A549 (cell line): ENCODE results near the gene AFF3. TPM values are rescaled to one million over a fixed set of nuclear protein-coding genes. Genes with fewer than 3 reads are reported as not detected.

ENCODE experiments used
- ATAC-seq, 2 experiments: fragments of 200-7000 bp in 1 of 2; fragments of >200 bp in 1 of 2; cut with Nextera tagmentation in 1 of 2; cut with Tn5 transposase in 1 of 2; 3 replicates each; pipeline versions ENCODE4 v1.8.0 to v1.9.1; 2018 to 2020; ENCODE audit warnings: mild to moderate bottlenecking in 1 of 2, moderate library complexity in 1 of 2
- CTCF ChIA-PET: fragments of 300-600 bp; sonication (Branson Sonifier 250); formaldehyde crosslinking; extraction: SDS; loops from one replicate; lab custom pipeline; 2021; ENCODE audit warnings: antibody characterized with exemption, inconsistent platforms; lab: Yijun Ruan, JAX
- POLR2A ChIA-PET: fragments of 350-600 bp; formaldehyde crosslinking; extraction: SDS; loops from one replicate; lab custom pipeline; 2021; ENCODE audit warnings: antibody characterized with exemption, inconsistent platforms; lab: Yijun Ruan, JAX
- DNase-seq, 2 experiments: peaks; one replicate each; pipeline versions ENCODE4 v3.0.0 to v3.0.0-alpha.2; 2011 to 2016; ENCODE audit warnings: low read depth in 1 of 2, low spot score in 1 of 2
- FAIRE-seq: peaks from 2 replicates; lab custom pipeline; 2011; peaks lifted over from hg19 to GRCh38; lab: Jason Lieb, UNC
- H3K27ac ChIP-seq, 2 experiments: fragments of >200 bp; sonication (Bioruptor Twin); formaldehyde crosslinking; 3 replicates each; pipeline ENCODE4 v1.5.1; 2016 to 2017
- H3K4me1 ChIP-seq: fragments of >200 bp; sonication (Bioruptor Twin); formaldehyde crosslinking; 3 replicates; pipeline ENCODE4 v1.6.1; 2016
- H3K4me2 ChIP-seq: fragments of >200 bp; sonication (Bioruptor Twin); formaldehyde crosslinking; 3 replicates; pipeline ENCODE4 v1.6.1; 2016
- H3K4me3 ChIP-seq: fragments of >200 bp; sonication (Bioruptor Twin); formaldehyde crosslinking; 3 replicates; pipeline ENCODE4 v1.5.1; 2016
- H3K9me3 ChIP-seq: fragments of >200 bp; sonication (Bioruptor Twin); formaldehyde crosslinking; 3 replicates; pipeline ENCODE4 v1.6.1; 2016
- CBX2 ChIP-seq: fragments of 200-600 bp; sonication (generic); IDR thresholded peaks from 2 replicates; pipeline ENCODE4 v1.6.1; 2016; ENCODE audit warnings: low read depth, mild to moderate bottlenecking, borderline replicate concordance
- CBX8 ChIP-seq: fragments of 200-600 bp; sonication (generic); IDR thresholded peaks from 2 replicates; pipeline ENCODE4 v1.6.1; 2016
- CEBPB ChIP-seq, 2 experiments: fragments of >200 bp in 1 of 2; sonication (Bioruptor Twin) in 1 of 2; formaldehyde crosslinking in 1 of 2; IDR thresholded peaks; 2 replicates each; pipeline ENCODE4 v1.6.1; 2012 to 2016
- EHF ChIP-seq: fragments of 250-450 bp; sonication (Bioruptor Pico); IDR thresholded peaks from 2 replicates; pipeline ENCODE4 v1.5.0; 2020; ENCODE audit warnings: mild to moderate bottlenecking
- ESRRA ChIP-seq: fragments of 150-350 bp; IDR thresholded peaks from 2 replicates; pipeline ENCODE4 v1.6.1; 2014; ENCODE audit warnings: mild to moderate bottlenecking, low read length, borderline replicate concordance
- FOSB ChIP-seq: fragments of 250-450 bp; sonication (Bioruptor Pico); IDR thresholded peaks from 2 replicates; pipeline ENCODE4 v1.5.0; 2020; ENCODE audit warnings: mild to moderate bottlenecking, moderate library complexity
- FOSL2 ChIP-seq, 2 experiments: fragments of 450-650 bp in 1 of 2; fragments of >200 bp in 1 of 2; sonication (Bioruptor Twin) in 1 of 2; formaldehyde crosslinking; IDR thresholded peaks; 2 replicates each; pipeline versions ENCODE4 v1.5.0 to v1.6.1; 2016 to 2020; ENCODE audit warnings: mild to moderate bottlenecking in 1 of 2, moderate library complexity in 1 of 2
- FOXS1 ChIP-seq: fragments of 250-450 bp; sonication (Bioruptor Pico); IDR thresholded peaks from 2 replicates; pipeline ENCODE4 v1.5.0; 2020; ENCODE audit warnings: mild to moderate bottlenecking, moderate library complexity
- GATA3 ChIP-seq: IDR thresholded peaks from 2 replicates; pipeline ENCODE4 v1.6.1; 2012; ENCODE audit warnings: borderline replicate concordance
- HDAC2 ChIP-seq: fragments of 200-600 bp; sonication (generic); IDR thresholded peaks from 2 replicates; pipeline ENCODE4 v1.6.1; 2016
- HEYL ChIP-seq: fragments of 250-450 bp; sonication (Bioruptor Pico); IDR thresholded peaks from 2 replicates; pipeline ENCODE4 v1.8.0; 2021; ENCODE audit warnings: mild to moderate bottlenecking, moderate library complexity
- HMGXB4 ChIP-seq: fragments of 250-450 bp; sonication (Bioruptor Pico); IDR thresholded peaks from 2 replicates; pipeline ENCODE4 v1.5.0; 2021; ENCODE audit warnings: mild to moderate bottlenecking, moderate library complexity, borderline replicate concordance
- HOXA7 ChIP-seq: fragments of 250-450 bp; sonication (Bioruptor Pico); IDR thresholded peaks from 2 replicates; pipeline ENCODE4 v1.5.0; 2020; ENCODE audit warnings: mild to moderate bottlenecking, moderate library complexity
- HOXB13 ChIP-seq: fragments of 250-450 bp; sonication (Bioruptor Pico); IDR thresholded peaks from 2 replicates; pipeline ENCODE4 v1.5.0; 2020; ENCODE audit warnings: low read depth, mild to moderate bottlenecking, moderate library complexity
- HOXB5 ChIP-seq: fragments of 250-450 bp; sonication (Bioruptor Pico); IDR thresholded peaks from 2 replicates; pipeline ENCODE4 v1.5.0; 2020; ENCODE audit warnings: mild to moderate bottlenecking, moderate library complexity
- PHF8 ChIP-seq: fragments of 200-600 bp; sonication (generic); IDR thresholded peaks from 2 replicates; pipeline ENCODE4 v1.6.1; 2016; ENCODE audit warnings: low read depth, mild to moderate bottlenecking, antibody characterized with exemption, moderate library complexity, borderline replicate concordance
- RARB ChIP-seq: fragments of 250-450 bp; sonication (Bioruptor Pico); IDR thresholded peaks from 2 replicates; pipeline ENCODE4 v1.8.0; 2021; ENCODE audit warnings: mild to moderate bottlenecking, moderate library complexity
- RFX5 ChIP-seq: fragments of 450-650 bp; IDR thresholded peaks from 2 replicates; pipeline ENCODE4 v1.7.1; 2014; ENCODE audit warnings: antibody characterized with exemption, mild to moderate bottlenecking, moderate library complexity
- TFCP2L1 ChIP-seq: fragments of 250-450 bp; sonication (Bioruptor Pico); IDR thresholded peaks from 2 replicates; pipeline ENCODE4 v1.5.0; 2021; ENCODE audit warnings: mild to moderate bottlenecking
- ZSCAN20 ChIP-seq: fragments of 250-450 bp; sonication (Bioruptor Pico); IDR thresholded peaks from 2 replicates; pipeline ENCODE4 v1.8.0; 2022; ENCODE audit warnings: mild to moderate bottlenecking, moderate library complexity
- WGBS: methylation state at CpG from one replicate; pipeline ENCODE4 v1.1.6; 2017; ENCODE audit errors: missing lambda C conversion rate; 5-methylcytosine and 5-hydroxymethylcytosine counted together
- polyA plus RNA-seq, 4 experiments: library from polyadenylated mRNA; depleted of rRNA in 3 of 4; stranded (reverse); fragments of >200 nt; fragmentation: RNase III in 1 of 4; extraction: RNeasy Plus Mini Kit Qiagen cat#74134 plus additional on column Dnase treatment in 1 of 4; gene quantifications; 2 replicates in 3 of 4; 3 replicates in 1 of 4; pipeline ENCODE4 v1.2.3, GENCODE V29; 2011 to 2017
- TF ChIP-seq, protein P1 (sequence below): IDR thresholded peaks from 2 replicates; pipeline ENCODE4 v1.6.1; 2012
- TF ChIP-seq, protein P2 (sequence below): fragments of >200 bp; sonication (Bioruptor Twin); formaldehyde crosslinking; IDR thresholded peaks from 3 replicates; pipeline ENCODE4 v1.6.1; 2016
- TF ChIP-seq, protein P3 (sequence below): IDR thresholded peaks from 2 replicates; pipeline ENCODE4 v1.6.1; 2012

The AFF3 gene
- polyA plus RNA-seq, 2 of the 4 experiments (the other 2 are of a cell fraction): not detected

- no peak for TF ChIP-seq RARB (CRISPR knock-in tag)
- TF ChIP-seq FOXS1 (CRISPR knock-in tag): no peak
- Histone ChIP-seq H3K4me1 (no peaks in the 10 kb centered on the region), H3K4me2 (no peak overlapping the region), H3K9me3 (no peaks in the 10 kb centered on the region), H3K27ac (no peak overlapping the region), H3K4me3 (no peak overlapping the region)
- WGBS: 60% methylated on average over 5 of the region's 5 CpGs
- ChIA-PET POLR2A (no interaction called here), CTCF (no interaction called here)
- ATAC-seq: no peak
- DNase-seq: no peak
- no peak for FAIRE-seq
Measured at GRCh38 chr2:99805930-99806476, 336.4 kb downstream of the AFF3 start.

DNA sequence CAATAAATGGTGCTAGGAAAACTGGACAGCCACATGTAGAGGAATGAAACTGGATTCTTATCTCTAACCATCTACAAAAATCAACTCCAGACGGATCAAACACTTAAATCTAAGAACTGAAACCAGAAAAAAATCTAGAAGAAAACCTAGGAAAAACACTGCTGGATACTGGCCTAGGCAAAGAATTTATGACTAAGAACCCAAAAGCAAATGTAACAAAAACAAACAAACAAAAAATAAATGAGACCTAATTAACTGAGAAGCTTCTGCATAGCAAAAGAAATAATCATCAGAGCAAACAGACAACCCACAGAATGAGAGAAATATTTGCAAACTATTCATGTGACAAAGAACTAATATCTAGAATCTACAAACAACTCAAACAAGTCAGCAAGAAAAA lies 338.5 kb downstream of the AFF3 start:
- H3K4me2 ChIP-seq: no peak overlapping the region
- ChIA-PET CTCF (no interaction called here), POLR2A (no interaction called here)
- no peaks in the 10 kb centered on the region for H3K9me3 ChIP-seq
- ATAC-seq (no peak), DNase-seq (no peak), FAIRE-seq (no peak)
- H3K4me1 ChIP-seq: no peaks in the 10 kb centered on the region
- no peak overlapping the region for H3K4me3 ChIP-seq
- WGBS: 9% methylated on average over 1 of the region's 1 CpG
- TF ChIP-seq FOSB (no peak), HOXB5 (CRISPR knock-in tag) (no peak), EHF (CRISPR knock-in tag) (no peak), ESRRA (no peak), RFX5 (no peak), HEYL (CRISPR knock-in tag) (no peak)
- no peak overlapping the region for H3K27ac ChIP-seq

DNA sequence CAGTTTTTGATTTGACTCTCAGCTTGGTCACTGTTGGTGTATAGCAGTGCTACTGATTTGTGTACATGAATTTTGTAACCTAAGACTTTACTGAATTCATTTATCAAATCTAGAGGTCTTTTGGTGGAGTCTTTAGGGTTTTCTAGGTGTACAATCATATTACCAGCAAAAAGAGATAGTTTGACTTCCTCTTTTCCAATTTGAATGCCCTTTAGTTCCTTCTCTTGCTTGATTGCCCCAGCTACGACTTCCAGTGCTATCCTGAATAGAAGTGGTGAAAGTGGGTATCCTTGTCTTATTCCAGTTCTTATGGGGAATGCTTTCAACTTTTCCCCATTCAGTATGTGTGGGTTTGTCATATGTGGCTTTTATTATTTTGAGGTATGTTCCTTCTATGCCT lies 339.7 kb downstream of the AFF3 start:
- POLR2A ChIA-PET: no interaction called here
- no peaks in the 10 kb centered on the region for H3K4me1 ChIP-seq
- TF ChIP-seq HOXB5 (CRISPR knock-in tag): no peak
- no peak for TF ChIP-seq TFCP2L1 (CRISPR knock-in tag)
- CTCF ChIA-PET: interaction anchor here (1.2 kb wide), 1 partner anchor 460 kb away, joined by 3 read pairs; no protein-coding TSS in a partner anchor
- H3K27ac ChIP-seq: no peak overlapping the region
- FAIRE-seq (no peak), DNase-seq (no peak), ATAC-seq (no peak)
- H3K4me2 ChIP-seq: no peak overlapping the region
- H3K9me3 ChIP-seq: peaks cover under 1% of the 10 kb centered on the region; the same call in 1 of the 3 replicates
- no peak overlapping the region for H3K4me3 ChIP-seq
- 3% methylated on average over 1 of the region's 1 CpG for WGBS

- TF ChIP-seq EHF (CRISPR knock-in tag) (no peak), HOXB5 (CRISPR knock-in tag) (no peak), HOXA7 (CRISPR knock-in tag) (no peak), CBX2 (no peak), FOXS1 (CRISPR knock-in tag) (no peak), CEBPB (IDR thresholded peaks at IDR 0.05) (no peak), ZSCAN20 (CRISPR knock-in tag) (no peak), PHF8 (no peak), RARB (CRISPR knock-in tag) (no peak), GATA3 (no peak), HMGXB4 (CRISPR knock-in tag) (no peak), HDAC2 (no peak), HOXB13 (CRISPR knock-in tag) (no peak), CBX8 (no peak), FOSL2 (IDR thresholded peaks at IDR 0.05) (no peak), FOSL2 (CRISPR knock-in tag; IDR thresholded peaks at IDR 0.05) (no peak), HEYL (CRISPR knock-in tag) (no peak)
- TF ChIP-seq, protein P1, sequence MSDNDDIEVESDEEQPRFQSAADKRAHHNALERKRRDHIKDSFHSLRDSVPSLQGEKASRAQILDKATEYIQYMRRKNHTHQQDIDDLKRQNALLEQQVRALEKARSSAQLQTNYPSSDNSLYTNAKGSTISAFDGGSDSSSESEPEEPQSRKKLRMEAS: no peak
- TF ChIP-seq, protein P2, sequence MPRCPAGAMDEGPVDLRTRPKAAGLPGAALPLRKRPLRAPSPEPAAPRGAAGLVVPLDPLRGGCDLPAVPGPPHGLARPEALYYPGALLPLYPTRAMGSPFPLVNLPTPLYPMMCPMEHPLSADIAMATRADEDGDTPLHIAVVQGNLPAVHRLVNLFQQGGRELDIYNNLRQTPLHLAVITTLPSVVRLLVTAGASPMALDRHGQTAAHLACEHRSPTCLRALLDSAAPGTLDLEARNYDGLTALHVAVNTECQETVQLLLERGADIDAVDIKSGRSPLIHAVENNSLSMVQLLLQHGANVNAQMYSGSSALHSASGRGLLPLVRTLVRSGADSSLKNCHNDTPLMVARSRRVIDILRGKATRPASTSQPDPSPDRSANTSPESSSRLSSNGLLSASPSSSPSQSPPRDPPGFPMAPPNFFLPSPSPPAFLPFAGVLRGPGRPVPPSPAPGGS: no peak
- TF ChIP-seq, protein P3, sequence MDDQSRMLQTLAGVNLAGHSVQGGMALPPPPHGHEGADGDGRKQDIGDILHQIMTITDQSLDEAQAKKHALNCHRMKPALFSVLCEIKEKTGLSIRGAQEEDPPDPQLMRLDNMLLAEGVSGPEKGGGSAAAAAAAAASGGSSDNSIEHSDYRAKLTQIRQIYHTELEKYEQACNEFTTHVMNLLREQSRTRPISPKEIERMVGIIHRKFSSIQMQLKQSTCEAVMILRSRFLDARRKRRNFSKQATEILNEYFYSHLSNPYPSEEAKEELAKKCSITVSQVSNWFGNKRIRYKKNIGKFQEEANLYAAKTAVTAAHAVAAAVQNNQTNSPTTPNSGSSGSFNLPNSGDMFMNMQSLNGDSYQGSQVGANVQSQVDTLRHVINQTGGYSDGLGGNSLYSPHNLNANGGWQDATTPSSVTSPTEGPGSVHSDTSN: no peak
- Histone ChIP-seq H3K4me1 (no peaks in the 10 kb centered on the region), H3K27ac (no peak overlapping the region), H3K9me3 (peaks cover 4% of the 10 kb centered on the region; the same call in 1 of the 3 replicates), H3K4me2 (no peak overlapping the region), H3K4me3 (no peak overlapping the region)
- ATAC-seq (no peak), FAIRE-seq (no peak), DNase-seq (no peak)
- POLR2A ChIA-PET: no interaction called here
- CTCF ChIA-PET: interaction anchor here (1.2 kb wide), 1 partner anchor 461 kb away, joined by 3 read pairs; no protein-coding TSS in a partner anchor
- 26% methylated on average over 4 of the region's 4 CpGs for WGBS
Measured at GRCh38 chr2:99801327-99801901, 341.0 kb downstream of the AFF3 start.
